ENCODE data around the gene LDB2. TPM values are rescaled to one million over a fixed set of nuclear protein-coding genes. Genes with fewer than 3 reads are reported as not detected.

The LDB2 gene
- total and polyA plus RNA-seq, 7 donors: 7.0 to 18.9 (median 10.1) TPM

GRCh38 chr4:16677001-16677944 is 221.2 kb downstream of the LDB2 start:
- Histone ChIP-seq H3K9me3 (no peaks in the 10 kb centered on the region), H3K27ac (no peak overlapping the region), H3K27me3 (ENCODE audit: insufficient read depth in 3 of 3, low read length in 2 of 3) (no peaks in the 10 kb centered on the region), H3K4me3 (no peak overlapping the region), H3K36me3 (ENCODE audit: insufficient read depth in 1 of 2, low read depth in 1 of 2) (no peaks in the 10 kb centered on the region), H3K4me1 (no peaks in the 10 kb centered on the region)
- no peak for DNase-seq
- WGBS, 3 donors: 81 to 91% (median 90%) methylated on average over 5 of the region's 5 CpGs
- no peak for ATAC-seq
- TF ChIP-seq CTCF (IDR thresholded peaks at IDR 0.05): no peak
- intact Hi-C loops (cut with DNase I): no loop called here

DNA sequence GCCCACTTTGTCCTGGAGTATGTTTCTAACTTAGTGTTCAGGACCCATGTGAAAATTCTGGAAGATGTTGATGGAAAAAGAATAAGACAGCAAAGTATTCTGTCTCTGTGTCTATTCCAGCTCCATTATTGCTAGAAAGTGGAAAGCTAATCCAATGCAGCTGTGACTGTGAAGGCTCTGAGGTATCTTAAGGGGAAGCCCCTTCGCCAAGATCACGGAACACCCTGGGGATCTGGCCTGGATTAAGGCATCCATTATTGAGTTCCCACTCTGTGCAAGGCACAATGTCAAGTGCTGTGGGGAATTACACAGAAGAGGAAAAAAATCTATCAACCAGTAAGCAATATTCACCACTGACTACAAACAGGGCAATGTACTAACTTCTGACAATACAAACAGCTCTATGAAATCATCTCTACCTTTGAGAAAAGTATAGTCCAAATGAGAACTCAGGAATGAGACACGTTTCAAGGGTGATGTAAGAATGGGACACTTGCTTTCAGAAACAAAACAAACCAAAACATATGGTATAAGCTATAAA is 222.1 kb downstream of the LDB2 start:
- intact Hi-C loops (cut with DNase I): no loop called here
- Histone ChIP-seq H3K36me3 (ENCODE audit: insufficient read depth in 1 of 2, low read depth in 1 of 2) (no peaks in the 10 kb centered on the region), H3K27me3 (ENCODE audit: insufficient read depth in 3 of 3, low read length in 2 of 3) (no peaks in the 10 kb centered on the region), H3K27ac (no peak overlapping the region), H3K4me1 (no peaks in the 10 kb centered on the region), H3K4me3 (no peak overlapping the region), H3K9me3 (no peaks in the 10 kb centered on the region)
- TF ChIP-seq CTCF (IDR thresholded peaks at IDR 0.05): no peak
- no peak for ATAC-seq
- 49 to 62% (median 59%) methylated on average over 3 of the region's 3 CpGs for WGBS, 3 donors
- DNase-seq: peak in 1 of 2 donors; percentile 13

DNA sequence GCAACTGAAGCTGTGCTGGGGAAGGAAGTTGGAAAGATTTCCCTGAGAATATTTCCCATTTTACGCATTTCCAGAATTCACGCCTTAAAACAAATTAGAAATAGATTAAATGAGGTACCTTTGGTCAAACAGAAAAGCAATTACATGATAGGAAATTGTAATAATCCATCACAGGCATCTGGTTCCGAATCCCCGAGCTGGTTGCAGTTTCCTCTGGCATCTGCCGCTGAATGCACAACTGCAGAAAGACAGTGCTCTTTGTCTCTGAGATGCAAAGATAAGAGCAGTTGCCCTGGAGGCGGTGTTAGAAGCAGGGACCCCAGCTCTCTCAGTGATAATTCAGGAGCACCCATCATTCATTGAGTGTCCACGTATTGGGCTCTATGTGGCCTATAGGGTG is 224.4 kb downstream of the LDB2 start:
- Histone ChIP-seq H3K4me1 (no peaks in the 10 kb centered on the region), H3K36me3 (ENCODE audit: insufficient read depth in 1 of 2, low read depth in 1 of 2) (no peaks in the 10 kb centered on the region), H3K27ac (no peak overlapping the region), H3K27me3 (ENCODE audit: insufficient read depth in 3 of 3, low read length in 2 of 3) (peaks cover 0 to 2% (median 0%) of the 10 kb centered on the region in 3 donors), H3K9me3 (no peaks in the 10 kb centered on the region), H3K4me3 (no peak overlapping the region)
- no peak for TF ChIP-seq CTCF (IDR thresholded peaks at IDR 0.05)
- 72 to 81% (median 73%) methylated on average over 7 of the region's 7 CpGs for WGBS, 3 donors
- DNase-seq: no peak
- ATAC-seq: no peak
- intact Hi-C loops (cut with DNase I): no loop called here

- no peak for ATAC-seq
- intact Hi-C loops (cut with DNase I): no loop called here
Observed at GRCh38 chr4:16672421-16672820, 226.0 kb downstream of the LDB2 start.

More at GRCh38 chr4:16672421-16672820, 226.0 kb downstream of the LDB2 start:
- WGBS, 3 donors: 71 to 80% (median 74%) methylated on average over 2 of the region's 2 CpGs
- no peak overlapping the region for H3K27ac ChIP-seq
- H3K4me3 ChIP-seq: no peak overlapping the region
- H3K36me3 ChIP-seq (ENCODE audit: insufficient read depth in 1 of 2, low read depth in 1 of 2): no peaks in the 10 kb centered on the region
- H3K27me3 ChIP-seq (ENCODE audit: insufficient read depth in 3 of 3, low read length in 2 of 3): peaks cover 0 to 2% (median 0%) of the 10 kb centered on the region in 3 donors
- H3K9me3 ChIP-seq: no peaks in the 10 kb centered on the region
- no peaks in the 10 kb centered on the region for H3K4me1 ChIP-seq
- DNase-seq: no peak
- TF ChIP-seq CTCF (IDR thresholded peaks at IDR 0.05): no peak

Measured in psoas muscle (tissue), 8 donors.